Ammon's horn (tissue), 1 donor: ENCODE measurements around the gene NPAS2.

Experiments
- DNase-seq: peaks from one replicate; pipeline ENCODE4 v3.0.0-alpha.2; 2016; ENCODE audit warnings: low spot score

Gene NPAS2

GRCh38 chr2:100965596-100965995, 145.7 kb downstream of the NPAS2 start:
- DNase-seq = no peak

- DNase-seq = no peak
Observed at GRCh38 chr2:100967716-100968115, 147.8 kb downstream of the NPAS2 start.

- DNase-seq = no peak
Observed at GRCh38 chr2:100968146-100969145, 148.5 kb downstream of the NPAS2 start.

GRCh38 chr2:100969998-100970397, 150.1 kb downstream of the NPAS2 start:
- no peak for DNase-seq

- DNase-seq = no peak
Observed at GRCh38 chr2:100971221-100971620, 151.3 kb downstream of the NPAS2 start.

GRCh38 chr2:100972452-100972851, 152.5 kb downstream of the NPAS2 start:
- no peak for DNase-seq

- no peak for DNase-seq
Observed at GRCh38 chr2:100974712-100975520, 155.0 kb downstream of the NPAS2 start.

GRCh38 chr2:100975521-100975785, 155.5 kb downstream of the NPAS2 start:
- DNase-seq = no peak

- no peak for DNase-seq
Observed at GRCh38 chr2:100976061-100976460, 156.1 kb downstream of the NPAS2 start.

- no peak for DNase-seq
Observed at GRCh38 chr2:100976645-100977391, 156.9 kb downstream of the NPAS2 start.

- no peak for DNase-seq
Observed at GRCh38 chr2:100977511-100977910, 157.6 kb downstream of the NPAS2 start.

GRCh38 chr2:100978582-100979191, 158.7 kb downstream of the NPAS2 start:
- DNase-seq = no peak

- DNase-seq = no peak
Observed at GRCh38 chr2:100980046-100980445, 160.1 kb downstream of the NPAS2 start.

- no peak for DNase-seq
Observed at GRCh38 chr2:100981011-100981410, 161.1 kb downstream of the NPAS2 start.

GRCh38 chr2:100982431-100982861, 162.5 kb downstream of the NPAS2 start:
- DNase-seq = peak; percentile 44

GRCh38 chr2:100983201-100983600, 163.3 kb downstream of the NPAS2 start:
- DNase-seq = no peak

- peak; percentile 41 for DNase-seq
Observed at GRCh38 chr2:100983684-100984310, 163.9 kb downstream of the NPAS2 start.

- DNase-seq = peak; percentile 88
Observed at GRCh38 chr2:100984892-100985307, 165.0 kb downstream of the NPAS2 start.

GRCh38 chr2:100986157-100986556, 166.2 kb downstream of the NPAS2 start:
- no peak for DNase-seq

GRCh38 chr2:100987536-100987935, 167.6 kb downstream of the NPAS2 start:
- no peak for DNase-seq

- DNase-seq = no peak
Observed at GRCh38 chr2:100987974-100988373, 168.0 kb downstream of the NPAS2 start.
